Astrocyte (in vitro differentiated cells and primary cell): ENCODE measurements around the gene NEMP2.

Experiments
- EZH2 ChIP-seq: IDR thresholded peaks from 2 replicates; pipeline ENCODE4 v1.6.1; 2012; ENCODE audit warnings: mild to moderate bottlenecking, low read length, inconsistent platforms; ENCODE audit not compliant: insufficient read depth
- TF ChIP-seq, protein P1 (sequence below): IDR thresholded peaks from 2 replicates; pipeline ENCODE4 v1.5.1; 2011; ENCODE audit warnings: low read depth, mild to moderate bottlenecking, inconsistent platforms, low read length, moderate library complexity; ENCODE audit not compliant: insufficient read depth

DNA sequence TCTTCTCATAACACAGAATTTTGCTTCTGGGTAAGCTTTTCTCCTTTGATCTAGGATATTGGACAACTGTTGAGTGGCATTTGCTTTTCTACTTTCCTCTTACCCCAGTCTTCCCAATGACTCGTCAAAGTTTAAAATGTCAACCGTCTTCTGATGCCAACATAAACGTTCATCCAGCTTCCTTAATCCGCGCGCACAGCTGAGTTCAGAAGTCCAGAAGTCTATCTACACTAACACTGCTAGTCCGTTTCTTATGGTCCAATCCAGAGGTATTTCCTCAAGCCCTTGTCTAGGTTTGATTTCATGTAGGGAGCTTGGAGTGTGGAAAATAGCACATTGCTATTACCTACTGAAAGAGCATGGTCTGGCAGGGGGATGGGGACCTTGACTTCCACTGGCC, 77.7 kb downstream of the NEMP2 start:
- TF ChIP-seq, protein P1, sequence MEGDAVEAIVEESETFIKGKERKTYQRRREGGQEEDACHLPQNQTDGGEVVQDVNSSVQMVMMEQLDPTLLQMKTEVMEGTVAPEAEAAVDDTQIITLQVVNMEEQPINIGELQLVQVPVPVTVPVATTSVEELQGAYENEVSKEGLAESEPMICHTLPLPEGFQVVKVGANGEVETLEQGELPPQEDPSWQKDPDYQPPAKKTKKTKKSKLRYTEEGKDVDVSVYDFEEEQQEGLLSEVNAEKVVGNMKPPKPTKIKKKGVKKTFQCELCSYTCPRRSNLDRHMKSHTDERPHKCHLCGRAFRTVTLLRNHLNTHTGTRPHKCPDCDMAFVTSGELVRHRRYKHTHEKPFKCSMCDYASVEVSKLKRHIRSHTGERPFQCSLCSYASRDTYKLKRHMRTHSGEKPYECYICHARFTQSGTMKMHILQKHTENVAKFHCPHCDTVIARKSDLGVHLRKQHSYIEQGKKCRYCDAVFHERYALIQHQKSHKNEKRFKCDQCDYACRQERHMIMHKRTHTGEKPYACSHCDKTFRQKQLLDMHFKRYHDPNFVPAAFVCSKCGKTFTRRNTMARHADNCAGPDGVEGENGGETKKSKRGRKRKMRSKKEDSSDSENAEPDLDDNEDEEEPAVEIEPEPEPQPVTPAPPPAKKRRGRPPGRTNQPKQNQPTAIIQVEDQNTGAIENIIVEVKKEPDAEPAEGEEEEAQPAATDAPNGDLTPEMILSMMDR, result no peak
- TF ChIP-seq EZH2, result no peak
